Endodermal cell (in vitro differentiated cells): ENCODE data around the gene MINK1. TPM values are rescaled to one million over a fixed set of nuclear protein-coding genes. Genes with fewer than 3 reads are reported as not detected.
"Not testable (repeated sequence)": the region's sequence is repeated elsewhere in the genome, so short reads cannot be mapped to it uniquely, and the experiment has no call there.

Experiments
- DNase-seq: peaks from one replicate; pipeline ENCODE4 v3.0.0-alpha.2; 2017
- H3K27ac ChIP-seq: 2 replicates; pipeline ENCODE4 v1.5.1; 2013; ENCODE audit warnings: mild to moderate bottlenecking, low read depth, low read length, moderate library complexity
- H3K27me3 ChIP-seq: 2 replicates; pipeline ENCODE4 v1.6.1; 2013; ENCODE audit warnings: mild to moderate bottlenecking, low read length, moderate library complexity; ENCODE audit not compliant: insufficient read depth, control insufficient read depth, poor library complexity, severe bottlenecking
- H3K36me3 ChIP-seq: 2 replicates; pipeline ENCODE4 v1.7.0; 2013; ENCODE audit warnings: mild to moderate bottlenecking, low read length, moderate library complexity; ENCODE audit not compliant: control insufficient read depth, insufficient read depth
- H3K4me1 ChIP-seq: one replicate; pipeline ENCODE4 v1.7.0; 2013; ENCODE audit warnings: low read length; ENCODE audit not compliant: control insufficient read depth, insufficient read depth
- H3K4me3 ChIP-seq: 2 replicates; pipeline ENCODE4 v1.5.1; 2013; ENCODE audit warnings: mild to moderate bottlenecking, low read length, moderate library complexity
- H3K9ac ChIP-seq: 2 replicates; pipeline ENCODE4 v1.6.1; 2013; ENCODE audit warnings: mild to moderate bottlenecking, low read length, moderate library complexity; ENCODE audit not compliant: poor library complexity, severe bottlenecking; ENCODE audit errors: extremely low read depth
- H3K9me3 ChIP-seq: 2 replicates; pipeline ENCODE4 v1.6.1; 2013; ENCODE audit warnings: mild to moderate bottlenecking, low read length, moderate library complexity; ENCODE audit not compliant: control insufficient read depth
- H3K27ac Mint-ChIP-seq: 2 replicates; pipeline ENCODE4 v1.8.0; 2020; ENCODE audit warnings: mixed read lengths
- H3K27me3 Mint-ChIP-seq: 2 replicates; pipeline ENCODE4 v1.8.0; 2021; ENCODE audit warnings: mild to moderate bottlenecking, mixed read lengths; ENCODE audit not compliant: insufficient read depth
- H3K36me3 Mint-ChIP-seq: 2 replicates; pipeline ENCODE4 v1.8.0; 2020; ENCODE audit warnings: low read depth, mixed read lengths
- H3K4me1 Mint-ChIP-seq: 2 replicates; pipeline ENCODE4 v1.8.0; 2020; ENCODE audit warnings: mixed read lengths
- H3K4me3 Mint-ChIP-seq: 2 replicates; pipeline ENCODE4 v1.8.0; 2020; ENCODE audit warnings: mild to moderate bottlenecking, moderate library complexity, mixed read lengths
- H3K9me3 Mint-ChIP-seq: 2 replicates; pipeline ENCODE4 v1.8.0; 2020; ENCODE audit warnings: mild to moderate bottlenecking, mixed read lengths
- WGBS, 2 experiments: methylation state at CpG; one replicate each; pipeline versions ENCODE4 v1.1.5 to v1.1.7; 2013; ENCODE audit warnings: missing lambda C conversion rate in 2 of 2, mixed read lengths in 1 of 2; ENCODE audit not compliant: insufficient coverage in 1 of 2, insufficient read length in 1 of 2; 5-methylcytosine and 5-hydroxymethylcytosine counted together
- total RNA-seq, 2 donors: library from RNA; stranded (reverse); fragmentation: NEBNext Ultra II Directional in 1 of 2; extraction: Animal tissue kit (Norgen Biotek cat#: 25700) in 1 of 2; gene quantifications; 2 replicates in 1 of 2; 3 replicates in 1 of 2; pipeline ENCODE4 v1.2.1, GENCODE V29; 2021
- TF ChIP-seq, protein P1 (sequence below): fragments of 200-600 bp; sonication (generic); conservative IDR thresholded peaks from 2 replicates; pipeline ENCODE4 v1.5.0; 2021; ENCODE audit warnings: antibody characterized with exemption, mild to moderate bottlenecking

MINK1 gene
- total RNA-seq, 2 donors from 2014 or later, result 75.0 to 79.7 TPM

GRCh38 chr17:4908711-4909496 is 75.8 kb downstream of the MINK1 start:
- peak; percentile 99 for DNase-seq
- Mint-ChIP-seq H3K4me3 (no peak overlapping the region), H3K4me1 (peaks cover 8% of the 10 kb centered on the region), H3K36me3 (no peaks in the 10 kb centered on the region), H3K27ac (no peak overlapping the region), H3K9me3 (no peaks in the 10 kb centered on the region), H3K27me3 (peaks cover 9% of the 10 kb centered on the region)
- no peaks in the 10 kb centered on the region for H3K9me3 ChIP-seq
- TF ChIP-seq, protein P1, sequence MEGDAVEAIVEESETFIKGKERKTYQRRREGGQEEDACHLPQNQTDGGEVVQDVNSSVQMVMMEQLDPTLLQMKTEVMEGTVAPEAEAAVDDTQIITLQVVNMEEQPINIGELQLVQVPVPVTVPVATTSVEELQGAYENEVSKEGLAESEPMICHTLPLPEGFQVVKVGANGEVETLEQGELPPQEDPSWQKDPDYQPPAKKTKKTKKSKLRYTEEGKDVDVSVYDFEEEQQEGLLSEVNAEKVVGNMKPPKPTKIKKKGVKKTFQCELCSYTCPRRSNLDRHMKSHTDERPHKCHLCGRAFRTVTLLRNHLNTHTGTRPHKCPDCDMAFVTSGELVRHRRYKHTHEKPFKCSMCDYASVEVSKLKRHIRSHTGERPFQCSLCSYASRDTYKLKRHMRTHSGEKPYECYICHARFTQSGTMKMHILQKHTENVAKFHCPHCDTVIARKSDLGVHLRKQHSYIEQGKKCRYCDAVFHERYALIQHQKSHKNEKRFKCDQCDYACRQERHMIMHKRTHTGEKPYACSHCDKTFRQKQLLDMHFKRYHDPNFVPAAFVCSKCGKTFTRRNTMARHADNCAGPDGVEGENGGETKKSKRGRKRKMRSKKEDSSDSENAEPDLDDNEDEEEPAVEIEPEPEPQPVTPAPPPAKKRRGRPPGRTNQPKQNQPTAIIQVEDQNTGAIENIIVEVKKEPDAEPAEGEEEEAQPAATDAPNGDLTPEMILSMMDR, result peak; percentile 87
- no peaks in the 10 kb centered on the region for H3K36me3 ChIP-seq
- WGBS, 2 experiments, result 37 to 43% methylated on average over 12 to 20 of the region's 20 CpGs
- no peaks in the 10 kb centered on the region for H3K27me3 ChIP-seq
- H3K27ac ChIP-seq, result peak overlapping the region; percentile 76
- H3K4me3 ChIP-seq, result no peak overlapping the region
- H3K4me1 ChIP-seq, result no peaks in the 10 kb centered on the region
- H3K9ac ChIP-seq, result peak overlapping the region; percentile 6

DNA sequence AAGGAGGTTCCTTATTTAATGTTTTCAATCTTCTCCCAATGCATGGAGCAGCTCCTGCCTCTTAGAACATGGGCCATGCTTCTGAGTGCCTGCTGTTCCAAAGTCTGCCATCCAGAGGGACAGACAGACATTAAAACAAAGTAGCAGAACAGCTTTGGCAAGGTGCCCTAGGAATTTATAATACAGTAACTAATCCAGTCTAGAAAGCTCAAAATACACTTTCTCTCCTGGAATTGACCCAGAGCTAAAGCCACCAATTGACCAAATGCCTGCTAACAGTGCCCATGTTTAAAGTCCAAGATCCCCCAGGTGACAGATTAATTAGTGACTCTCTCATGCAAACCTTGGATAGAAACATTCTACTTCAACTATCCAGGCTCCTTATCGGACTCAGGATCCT is 80.9 kb downstream of the MINK1 start:
- Mint-ChIP-seq H3K9me3 (no peaks in the 10 kb centered on the region), H3K27ac (no peak overlapping the region)
- H3K27ac ChIP-seq, result no peak overlapping the region

GRCh38 chr17:4914551-4914950 is 81.4 kb downstream of the MINK1 start:
- not testable (repeated sequence) for H3K9me3 ChIP-seq, H3K4me3 ChIP-seq, H3K9me3 Mint-ChIP-seq, H3K27me3 ChIP-seq, DNase-seq, H3K36me3 Mint-ChIP-seq, H3K4me1 ChIP-seq, H3K36me3 ChIP-seq, H3K9ac ChIP-seq, H3K4me1 Mint-ChIP-seq, H3K27ac ChIP-seq, H3K27me3 Mint-ChIP-seq, H3K27ac Mint-ChIP-seq, H3K4me3 Mint-ChIP-seq
- WGBS, 2 experiments, result 85 to 88% methylated on average over 3 of the region's 4 CpGs

More for the DNA sequence above, 80.9 kb downstream of the MINK1 start:
- no peaks in the 10 kb centered on the region for H3K36me3 Mint-ChIP-seq
- Histone ChIP-seq H3K9ac (no peak overlapping the region), H3K9me3 (no peaks in the 10 kb centered on the region), H3K4me3 (no peak overlapping the region), H3K36me3 (no peaks in the 10 kb centered on the region), H3K4me1 (no peaks in the 10 kb centered on the region), H3K27me3 (no peaks in the 10 kb centered on the region)
- no peak overlapping the region for H3K4me3 Mint-ChIP-seq
- no peak for DNase-seq
- TF ChIP-seq, protein P1, result no peak
- WGBS, 2 experiments, result 88% methylated on average over 1 of the region's 1 CpG; no CpG with 5 or more reads in 1 of the 2 experiments
- no peaks in the 10 kb centered on the region for H3K27me3 Mint-ChIP-seq
- H3K4me1 Mint-ChIP-seq, result peaks cover 8% of the 10 kb centered on the region
